CD4-positive, CD25-positive, alpha-beta regulatory T cell (primary cell): ENCODE results near the gene DPH1. TPM values are rescaled to one million over a fixed set of nuclear protein-coding genes. Genes with fewer than 3 reads are reported as not detected.
A peak's percentile ranks its signal among the peaks of the same experiment; 100 is the strongest.

Experiments used
- ATAC-seq, 2 donors: fragments of 150-1000 bp; cut with Tn5 transposase; one replicate each; pipeline ENCODE4 v1.10.0; 2021; ENCODE audit warnings: low read depth in 2 of 2, moderate number of reproducible peaks in 2 of 2, moderate library complexity in 1 of 2
- DNase-seq, 3 donors: peaks; one replicate each; pipeline versions ENCODE4 v3.0.0 to v3.0.0-alpha.2; 2012 to 2022; ENCODE audit warnings: mixed read lengths in 1 of 3
- H3K27ac ChIP-seq: one replicate; pipeline ENCODE4 v1.7.0; 2013; ENCODE audit warnings: mild to moderate bottlenecking, low read length; ENCODE audit not compliant: insufficient read depth, poor library complexity, severe bottlenecking
- H3K27me3 ChIP-seq: one replicate; pipeline ENCODE4 v1.7.0; 2013; ENCODE audit warnings: low read length; ENCODE audit not compliant: control insufficient read depth, insufficient read depth
- H3K36me3 ChIP-seq: one replicate; pipeline ENCODE4 v1.7.0; 2013; ENCODE audit warnings: mild to moderate bottlenecking, low read length, moderate library complexity; ENCODE audit not compliant: control insufficient read depth, insufficient read depth
- H3K4me1 ChIP-seq: 2 replicates; pipeline ENCODE4 v1.7.0; 2013; ENCODE audit warnings: mild to moderate bottlenecking, low read length; ENCODE audit not compliant: insufficient read depth, control insufficient read depth, poor library complexity, severe bottlenecking
- H3K4me3 ChIP-seq: one replicate; pipeline ENCODE4 v1.7.0; 2013; ENCODE audit warnings: low read depth, mild to moderate bottlenecking, low read length, moderate library complexity
- H3K9me3 ChIP-seq, 2 experiments: 1 replicate in 1 of 2; 2 replicates in 1 of 2; pipeline ENCODE4 v1.7.0; 2013; ENCODE audit warnings: low read length in 2 of 2, mild to moderate bottlenecking in 1 of 2, moderate library complexity in 1 of 2; ENCODE audit not compliant: control insufficient read depth in 2 of 2
- H3K27ac Mint-ChIP-seq, 3 donors: one replicate each; pipeline ENCODE4 v1.8.0; 2020 to 2022; ENCODE audit warnings: mild to moderate bottlenecking in 3 of 3, mixed read lengths in 3 of 3, moderate library complexity in 2 of 3
- H3K27me3 Mint-ChIP-seq: one replicate; pipeline ENCODE4 v1.8.0; 2022; ENCODE audit warnings: mild to moderate bottlenecking, mixed read lengths
- H3K36me3 Mint-ChIP-seq: one replicate; pipeline ENCODE4 v1.8.0; 2020; ENCODE audit warnings: mixed read lengths
- H3K4me1 Mint-ChIP-seq, 4 donors: one replicate each; pipeline ENCODE4 v1.8.0; 2020 to 2022; ENCODE audit warnings: mixed read lengths in 4 of 4, mild to moderate bottlenecking in 1 of 4
- H3K4me3 Mint-ChIP-seq, 4 donors: one replicate each; pipeline ENCODE4 v1.8.0; 2020 to 2022; ENCODE audit warnings: mild to moderate bottlenecking in 4 of 4, mixed read lengths in 4 of 4, moderate library complexity in 3 of 4
- H3K9me3 Mint-ChIP-seq, 7 donors: one replicate each; pipeline ENCODE4 v1.8.0; 2020 to 2022; ENCODE audit warnings: mixed read lengths in 7 of 7, mild to moderate bottlenecking in 3 of 7, moderate library complexity in 2 of 7
- polyA plus RNA-seq, 4 donors: library from polyadenylated mRNA; unstranded; fragments of 300-500 nt; fragmentation: Illumina TruSeq; gene quantifications; one replicate each; pipeline ENCODE4 v1.2.3, GENCODE V29; 2021
- total RNA-seq: library from RNA; stranded (reverse); gene quantifications from one replicate; pipeline ENCODE4 v1.2.3, GENCODE V29; 2022

DPH1 gene
- total and polyA plus RNA-seq, 5 donors from 2014 or later = 32.4 to 70.0 (median 38.2) TPM

DNA sequence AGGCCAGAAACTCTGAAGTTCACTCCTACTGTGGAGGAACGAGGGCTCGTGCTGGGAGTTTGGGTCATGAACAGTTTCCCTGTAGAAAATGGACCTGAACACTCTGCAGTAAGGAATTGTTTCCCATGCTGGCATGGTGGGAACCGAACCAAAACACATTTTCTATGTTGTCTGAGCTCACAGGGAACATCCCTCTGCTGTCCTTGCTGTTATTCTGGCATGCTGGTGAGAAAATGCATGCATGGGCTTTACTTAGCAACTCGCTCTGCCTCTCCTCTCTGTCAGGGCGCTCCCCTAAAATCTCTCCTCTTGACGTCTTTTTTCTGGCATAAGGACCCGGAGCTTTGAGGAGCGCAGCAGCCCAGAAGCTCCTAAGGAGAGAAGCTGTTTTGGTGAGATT is 10.2 kb upstream of the DPH1 start:
- Mint-ChIP-seq H3K4me3 (no peak overlapping the region), H3K4me1 (peaks cover 0 to 11% (median 0%) of the 10 kb centered on the region in 4 donors), H3K27me3 (peaks cover 60% of the 10 kb centered on the region), H3K9me3 (no peaks in the 10 kb centered on the region), H3K27ac (no peak overlapping the region), H3K36me3 (no peaks in the 10 kb centered on the region)
- Histone ChIP-seq H3K4me3 (no peak overlapping the region), H3K27ac (no peak overlapping the region), H3K9me3 (no peaks in the 10 kb centered on the region), H3K27me3 (peaks cover 3% of the 10 kb centered on the region), H3K4me1 (peaks cover 22% of the 10 kb centered on the region), H3K36me3 (no peaks in the 10 kb centered on the region)
- DNase-seq (no peak), ATAC-seq (no peak)

DNA sequence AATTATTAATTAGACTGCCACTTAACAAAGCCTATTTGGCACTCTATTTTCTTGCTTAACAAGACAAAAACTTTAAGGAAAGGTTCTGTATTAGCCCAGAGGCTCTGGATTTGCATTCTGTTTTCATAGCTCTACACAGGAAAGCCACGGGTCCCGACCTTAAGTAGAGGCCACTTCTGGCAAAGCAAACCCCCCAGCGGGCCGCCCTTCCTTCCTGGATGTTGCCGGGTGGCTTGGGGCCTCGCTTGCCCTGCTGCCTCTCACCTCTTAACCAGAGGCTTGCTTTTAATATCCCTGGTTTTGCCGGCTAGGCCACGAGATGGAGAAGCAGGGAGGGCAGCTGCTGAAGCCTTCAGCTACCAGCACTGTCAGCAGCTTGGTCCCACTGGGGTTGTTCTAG is 9.2 kb upstream of the DPH1 start:
- no peak for DNase-seq
- Mint-ChIP-seq H3K9me3 (no peaks in the 10 kb centered on the region), H3K36me3 (no peaks in the 10 kb centered on the region), H3K27ac (no peak overlapping the region), H3K4me3 (no peak overlapping the region), H3K27me3 (peaks cover 62% of the 10 kb centered on the region), H3K4me1 (peaks cover 0 to 13% (median under 1%) of the 10 kb centered on the region in 4 donors)
- H3K9me3 ChIP-seq = no peaks in the 10 kb centered on the region
- H3K4me3 ChIP-seq = no peak overlapping the region
- no peaks in the 10 kb centered on the region for H3K36me3 ChIP-seq
- peaks cover 31% of the 10 kb centered on the region for H3K4me1 ChIP-seq
- no peak overlapping the region for H3K27ac ChIP-seq
- no peak for ATAC-seq
- H3K27me3 ChIP-seq = peaks cover 3% of the 10 kb centered on the region

DNA sequence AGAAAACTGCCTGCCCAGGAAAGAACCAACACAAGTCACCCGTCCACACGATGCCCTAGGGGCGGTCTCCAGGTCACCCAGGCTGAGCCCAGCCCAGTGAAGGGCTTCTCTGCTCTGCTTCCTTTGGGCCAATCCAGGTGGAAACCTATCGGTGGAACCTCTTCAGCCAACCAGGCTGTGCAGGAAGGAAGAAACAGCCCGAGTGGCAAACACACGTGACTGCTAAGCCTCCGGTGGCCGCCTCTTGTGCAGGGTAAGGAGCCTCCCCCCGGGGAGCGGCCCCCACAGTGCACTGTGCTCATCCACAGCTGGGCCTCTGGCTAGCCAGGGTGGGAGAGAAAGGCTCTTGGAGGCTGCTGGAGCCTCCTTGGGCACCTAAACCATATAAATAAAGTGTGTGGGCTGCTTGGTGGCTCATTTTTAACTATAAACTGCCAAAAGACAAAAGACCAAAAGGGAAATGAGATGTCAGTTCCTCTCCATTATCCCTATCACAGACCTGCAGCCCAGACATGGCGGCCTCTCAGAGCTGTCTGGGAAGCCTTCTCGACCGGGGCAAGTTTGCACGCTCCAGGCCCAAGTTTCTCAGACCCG is 7.2 kb upstream of the DPH1 start:
- Histone ChIP-seq H3K4me3 (no peak overlapping the region), H3K27me3 (peaks cover 7% of the 10 kb centered on the region), H3K9me3 (no peaks in the 10 kb centered on the region), H3K36me3 (no peaks in the 10 kb centered on the region), H3K4me1 (peaks cover 35% of the 10 kb centered on the region), H3K27ac (no peak overlapping the region)
- H3K4me3 Mint-ChIP-seq = peak overlapping the region; percentile 39 to 68 (median 58)
- ATAC-seq (no peak), DNase-seq (peak in 1 of 3 donors; percentile 16)
- H3K9me3 Mint-ChIP-seq = no peaks in the 10 kb centered on the region
- peaks cover 0 to 18% (median 3%) of the 10 kb centered on the region in 4 donors for H3K4me1 Mint-ChIP-seq
- H3K36me3 Mint-ChIP-seq = no peaks in the 10 kb centered on the region
- H3K27ac Mint-ChIP-seq = no peak overlapping the region
- H3K27me3 Mint-ChIP-seq = peaks cover 69% of the 10 kb centered on the region

DNA sequence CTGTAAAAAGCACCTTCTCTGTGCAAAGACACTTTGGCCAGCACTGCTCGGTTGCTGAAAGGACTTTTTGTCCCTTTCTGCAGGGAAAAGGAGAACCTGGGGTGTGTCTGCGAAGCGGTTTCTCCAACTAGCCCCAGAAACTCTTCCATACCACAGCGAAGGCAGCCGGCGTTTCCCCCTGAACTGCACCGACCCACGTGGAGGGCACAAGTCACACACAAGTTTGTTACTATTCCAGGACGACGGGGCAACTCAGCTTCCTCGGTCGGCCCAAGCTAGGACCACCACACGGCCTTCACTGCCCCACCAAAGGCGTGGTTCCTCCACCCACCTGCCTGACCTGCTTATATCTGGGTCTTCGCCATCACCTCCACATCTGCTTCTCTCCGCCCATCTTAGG is 6.7 kb upstream of the DPH1 start:
- Histone ChIP-seq H3K4me1 (peaks cover 35% of the 10 kb centered on the region), H3K27ac (no peak overlapping the region), H3K36me3 (no peaks in the 10 kb centered on the region), H3K4me3 (no peak overlapping the region), H3K9me3 (no peaks in the 10 kb centered on the region), H3K27me3 (peaks cover 7% of the 10 kb centered on the region)
- H3K9me3 Mint-ChIP-seq = no peaks in the 10 kb centered on the region
- ATAC-seq (no peak), DNase-seq (no peak)
- peak overlapping the region in 3 of 4 donors; percentile 39 to 68 (median 47) for H3K4me3 Mint-ChIP-seq
- no peaks in the 10 kb centered on the region for H3K36me3 Mint-ChIP-seq
- peaks cover 0 to 18% (median 3%) of the 10 kb centered on the region in 4 donors for H3K4me1 Mint-ChIP-seq
- peak overlapping the region in 1 of 3 donors; percentile 69 for H3K27ac Mint-ChIP-seq
- peaks cover 69% of the 10 kb centered on the region for H3K27me3 Mint-ChIP-seq

DNA sequence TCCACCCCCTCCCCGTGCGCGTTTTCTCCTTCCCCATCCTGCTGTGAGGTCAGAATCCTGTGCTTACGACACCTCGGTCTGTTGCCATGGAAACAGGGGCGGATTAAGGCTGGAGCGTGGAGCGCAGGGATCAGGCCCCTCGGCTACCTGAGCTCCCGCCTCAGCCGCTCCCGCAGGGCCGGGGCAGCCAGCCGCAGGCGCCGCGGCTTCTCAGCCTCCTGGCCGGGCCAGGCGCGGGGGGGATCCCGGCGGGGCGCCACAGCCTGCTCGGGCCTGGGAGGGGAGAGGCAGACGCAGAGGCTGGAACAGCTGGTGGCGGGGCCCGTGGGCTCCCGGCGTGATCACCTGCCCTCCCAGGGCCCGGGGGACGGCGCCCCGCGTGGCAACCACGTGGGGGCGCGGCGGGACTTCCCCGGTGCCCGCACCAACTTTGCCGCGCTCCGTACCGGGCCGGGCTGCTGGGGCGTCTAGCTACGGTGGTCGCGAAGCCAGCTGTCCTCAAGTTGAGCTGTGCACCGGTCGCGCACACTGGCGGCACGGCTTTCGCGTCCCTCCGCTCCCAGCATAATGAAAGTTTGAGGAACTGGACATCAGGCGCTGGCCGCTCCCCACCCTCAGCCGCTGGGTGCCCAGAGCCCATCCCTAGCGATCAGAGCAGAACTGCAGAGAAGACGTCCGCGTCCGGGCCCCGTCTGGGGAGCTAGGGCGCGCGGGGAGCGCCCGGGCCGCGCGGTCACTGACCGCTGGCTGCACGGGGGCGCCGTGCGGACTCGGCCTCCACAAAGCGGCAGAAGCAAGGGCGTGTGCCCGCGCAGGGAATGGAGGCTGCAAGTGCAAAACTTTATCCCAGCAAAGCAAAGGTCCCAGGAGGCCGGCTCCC is 6.0 kb upstream of the DPH1 start:
- peaks cover 35% of the 10 kb centered on the region for H3K4me1 ChIP-seq
- no peaks in the 10 kb centered on the region for H3K36me3 Mint-ChIP-seq
- no peaks in the 10 kb centered on the region for H3K9me3 Mint-ChIP-seq
- peaks cover 7% of the 10 kb centered on the region for H3K27me3 ChIP-seq
- peaks cover 0 to 18% (median 3%) of the 10 kb centered on the region in 4 donors for H3K4me1 Mint-ChIP-seq
- DNase-seq (peak in 1 of 3 donors; percentile 24), ATAC-seq (no peak)
- H3K27ac ChIP-seq = no peak overlapping the region
- H3K9me3 ChIP-seq = no peaks in the 10 kb centered on the region
- H3K27ac Mint-ChIP-seq = no peak overlapping the region
- H3K27me3 Mint-ChIP-seq = peaks cover 71% of the 10 kb centered on the region
- peak overlapping the region in 2 of 4 donors; percentile 72 to 81 for H3K4me3 Mint-ChIP-seq
- H3K4me3 ChIP-seq = no peak overlapping the region
- H3K36me3 ChIP-seq = no peaks in the 10 kb centered on the region

DNA sequence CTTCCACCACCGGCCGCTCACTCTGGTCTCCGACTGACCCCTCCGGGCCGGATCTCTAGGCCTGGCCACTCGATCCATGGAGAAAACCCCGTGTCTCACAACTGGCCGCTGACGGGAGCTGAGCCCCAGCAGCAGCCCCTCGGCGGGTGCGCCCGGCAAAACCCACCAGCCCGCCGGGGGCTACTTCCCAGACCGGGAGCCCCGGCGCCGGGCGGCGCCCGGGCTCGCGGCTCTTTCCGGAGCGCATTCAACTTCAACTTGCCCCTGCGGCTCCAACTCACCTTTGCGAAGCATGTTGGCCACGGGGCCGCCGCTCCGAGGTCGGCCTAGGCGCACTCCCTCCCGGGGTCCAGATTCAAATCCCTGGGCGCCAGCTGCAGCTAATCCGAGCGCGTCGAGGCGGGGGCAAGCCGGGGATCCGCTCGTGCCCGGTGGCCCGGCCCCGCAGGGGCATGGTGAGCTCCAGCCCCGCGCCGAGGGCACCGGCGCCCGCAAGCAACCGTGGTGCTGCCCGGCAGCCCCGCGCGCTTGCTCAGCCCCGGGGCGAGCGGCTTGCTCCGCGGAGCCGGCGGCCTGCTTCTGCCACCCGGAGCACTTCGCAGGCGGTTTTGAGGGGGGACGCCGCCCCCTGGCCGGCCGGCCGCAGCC is 5.3 kb upstream of the DPH1 start:
- no peak for DNase-seq

DNA sequence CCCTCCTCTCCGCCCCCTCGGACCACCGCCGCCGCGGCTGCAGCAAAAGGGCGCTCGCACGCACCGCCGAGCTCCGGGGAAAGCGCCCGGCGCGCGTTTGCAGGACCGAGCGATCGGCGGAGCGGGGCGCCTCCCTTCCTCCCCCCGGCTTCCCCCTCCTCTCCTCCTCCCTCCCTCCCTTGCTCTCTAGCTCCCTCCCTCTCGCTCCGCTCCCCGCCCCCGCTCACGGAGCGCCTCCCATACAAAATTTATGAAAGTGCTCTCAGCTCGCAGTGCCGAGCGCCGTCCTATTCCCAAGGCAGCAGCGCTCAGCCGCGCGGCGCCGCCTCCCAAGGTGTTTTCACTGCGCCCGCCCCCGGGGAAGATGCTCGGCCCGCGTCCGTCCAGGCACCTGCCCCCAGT is 4.7 kb upstream of the DPH1 start, which contains the start of gene RTN4RL1:
Gene RTN4RL1 (minus strand): TSS at position 115 of the 402 bp plus-strand sequence. CDS start 469 bp downstream, outside the sequence.
- H3K27me3 ChIP-seq = peaks cover 7% of the 10 kb centered on the region
- peak; percentile 37 to 50 for ATAC-seq
- Mint-ChIP-seq H3K27ac (peak within 1 kb of the TSS in 1 of 3 donors; percentile 38), H3K9me3 (no peaks in the 10 kb centered on the region), H3K36me3 (no peaks in the 10 kb centered on the region), H3K27me3 (peaks cover 73% of the 10 kb centered on the region), H3K4me3 (peak within 1 kb of the TSS; percentile 81 to 92 (median 86)), H3K4me1 (peaks cover 0 to 19% (median 4%) of the 10 kb centered on the region in 4 donors)
- peak; percentile 61 to 86 (median 67) for DNase-seq
- H3K9me3 ChIP-seq = no peaks in the 10 kb centered on the region
- H3K36me3 ChIP-seq = no peaks in the 10 kb centered on the region
- H3K4me1 ChIP-seq = peaks cover 40% of the 10 kb centered on the region
- no peak within 1 kb of the TSS for H3K27ac ChIP-seq
- no peak within 1 kb of the TSS for H3K4me3 ChIP-seq

More for the DNA sequence above, 5.3 kb upstream of the DPH1 start:
- Mint-ChIP-seq H3K27me3 (peaks cover 75% of the 10 kb centered on the region), H3K9me3 (no peaks in the 10 kb centered on the region), H3K27ac (no peak overlapping the region), H3K4me3 (peak overlapping the region in 3 of 4 donors; percentile 58 to 86 (median 81)), H3K4me1 (peaks cover 0 to 18% (median 3%) of the 10 kb centered on the region in 4 donors), H3K36me3 (no peaks in the 10 kb centered on the region)
- Histone ChIP-seq H3K27me3 (peaks cover 7% of the 10 kb centered on the region), H3K27ac (no peak overlapping the region), H3K4me1 (peaks cover 38% of the 10 kb centered on the region), H3K9me3 (no peaks in the 10 kb centered on the region), H3K36me3 (no peaks in the 10 kb centered on the region), H3K4me3 (no peak overlapping the region)
- no peak for ATAC-seq
